NCI-H2227 treated with DMSO at 0.1 percent for 48 hours (cell line): ENCODE data around the gene APBA2.
"Not testable (repeated sequence)": the region's sequence is repeated elsewhere in the genome, so short reads cannot be mapped to it uniquely, and the experiment has no call there.

Experiments
- DNase-seq: peaks from one replicate; lab custom pipeline; 2025; lab: John Stamatoyannopoulos, UW

The APBA2 gene

GRCh38 chr15:28998511-28998910, 112.7 kb downstream of the APBA2 start:
- DNase-seq = no peak

- no peak for DNase-seq
Measured at GRCh38 chr15:29003191-29003839, 117.5 kb downstream of the APBA2 start.

- DNase-seq = no peak
Measured at GRCh38 chr15:29003840-29004233, 118.1 kb downstream of the APBA2 start.

- DNase-seq = no peak
Measured at GRCh38 chr15:29005931-29006330, 120.2 kb downstream of the APBA2 start.

GRCh38 chr15:29008846-29009245, 123.1 kb downstream of the APBA2 start:
- no peak for DNase-seq

GRCh38 chr15:29012097-29012496, 126.3 kb downstream of the APBA2 start:
- no peak for DNase-seq

GRCh38 chr15:29014493-29014892, 128.7 kb downstream of the APBA2 start:
- DNase-seq = no peak

- no peak for DNase-seq
Measured at GRCh38 chr15:29016518-29016917, 130.7 kb downstream of the APBA2 start.

- peak; percentile 22 for DNase-seq
Measured at GRCh38 chr15:29018120-29018805, 132.5 kb downstream of the APBA2 start.

GRCh38 chr15:29018995-29019976, 133.5 kb downstream of the APBA2 start:
- DNase-seq = no peak

GRCh38 chr15:29021857-29022256, 136.1 kb downstream of the APBA2 start:
- no peak for DNase-seq

GRCh38 chr15:29024662-29025061, 138.9 kb downstream of the APBA2 start:
- no peak for DNase-seq

GRCh38 chr15:29025411-29025810, 139.6 kb downstream of the APBA2 start:
- not testable (repeated sequence) for DNase-seq

GRCh38 chr15:29028158-29028557, 142.4 kb downstream of the APBA2 start:
- DNase-seq = not testable (repeated sequence)

- DNase-seq = no peak
Measured at GRCh38 chr15:29029651-29030195, 143.9 kb downstream of the APBA2 start.

GRCh38 chr15:29031502-29032228, 145.9 kb downstream of the APBA2 start:
- DNase-seq = no peak

- no peak for DNase-seq
Measured at GRCh38 chr15:29032229-29032625, 146.5 kb downstream of the APBA2 start.

GRCh38 chr15:29032751-29033150, 147.0 kb downstream of the APBA2 start:
- no peak for DNase-seq

- no peak for DNase-seq
Measured at GRCh38 chr15:29034151-29034550, 148.4 kb downstream of the APBA2 start.

GRCh38 chr15:29034593-29035335, 149.0 kb downstream of the APBA2 start:
- no peak for DNase-seq
